GM18519 (cell line): ENCODE results near the gene TBCA.
"Not testable (repeated sequence)": the region's sequence is repeated elsewhere in the genome, so short reads cannot be mapped to it uniquely, and the experiment has no call there.

Experiments
- ATAC-seq: cut with Tn5 transposase; IDR thresholded peaks from one replicate; pipeline ENCODE4 v1.9.1; 2021; ENCODE audit warnings: mild to moderate bottlenecking, moderate library complexity; ENCODE audit not compliant: unreplicated experiment, low FRiP score

The TBCA gene

GRCh38 chr5:77719666-77720363 lies 56.3 kb downstream of the TBCA start:
- ATAC-seq: no peak

GRCh38 chr5:77718934-77719610 lies 57.1 kb downstream of the TBCA start:
- ATAC-seq: no peak

GRCh38 chr5:77709993-77710685 lies 66.0 kb downstream of the TBCA start:
- ATAC-seq: no peak

GRCh38 chr5:77709340-77709739 lies 66.8 kb downstream of the TBCA start:
- ATAC-seq: no peak

- no peak for ATAC-seq
Measured at GRCh38 chr5:77707791-77708190, 68.3 kb downstream of the TBCA start.

- not testable (repeated sequence) for ATAC-seq
Measured at GRCh38 chr5:77699569-77699968, 76.6 kb downstream of the TBCA start.

GRCh38 chr5:77698920-77699319 lies 77.2 kb downstream of the TBCA start:
- no peak for ATAC-seq

GRCh38 chr5:77697692-77698091 lies 78.4 kb downstream of the TBCA start:
- ATAC-seq: no peak

GRCh38 chr5:77696120-77696519 lies 80.0 kb downstream of the TBCA start:
- no peak for ATAC-seq

GRCh38 chr5:77693913-77694312 lies 82.2 kb downstream of the TBCA start:
- ATAC-seq: no peak

- ATAC-seq: no peak
Measured at GRCh38 chr5:77683171-77683732, 92.9 kb downstream of the TBCA start.

- ATAC-seq: no peak
Measured at GRCh38 chr5:77670526-77670925, 105.6 kb downstream of the TBCA start.

GRCh38 chr5:77669677-77670076 lies 106.5 kb downstream of the TBCA start:
- no peak for ATAC-seq

- ATAC-seq: no peak
Measured at GRCh38 chr5:77663090-77663863, 112.9 kb downstream of the TBCA start.

GRCh38 chr5:77662635-77663034 lies 113.5 kb downstream of the TBCA start:
- ATAC-seq: no peak

GRCh38 chr5:77658662-77659061 lies 117.5 kb downstream of the TBCA start:
- ATAC-seq: no peak

- no peak for ATAC-seq
Measured at GRCh38 chr5:77651343-77651742, 124.8 kb downstream of the TBCA start.

GRCh38 chr5:77650686-77651085 lies 125.5 kb downstream of the TBCA start:
- ATAC-seq: no peak

GRCh38 chr5:77649776-77650175 lies 126.4 kb downstream of the TBCA start:
- ATAC-seq: no peak

GRCh38 chr5:77645995-77646639 lies 130.0 kb downstream of the TBCA start:
- no peak for ATAC-seq
